ENCODE results near the gene PRXL2A.
"Not testable (repeated sequence)": the region's sequence is repeated elsewhere in the genome, so short reads cannot be mapped to it uniquely, and the experiment has no call there.

The PRXL2A gene

GRCh38 chr10:80411681-80412220, 3.4 kb downstream of the PRXL2A start:
- DNase-seq: no peak

DNA sequence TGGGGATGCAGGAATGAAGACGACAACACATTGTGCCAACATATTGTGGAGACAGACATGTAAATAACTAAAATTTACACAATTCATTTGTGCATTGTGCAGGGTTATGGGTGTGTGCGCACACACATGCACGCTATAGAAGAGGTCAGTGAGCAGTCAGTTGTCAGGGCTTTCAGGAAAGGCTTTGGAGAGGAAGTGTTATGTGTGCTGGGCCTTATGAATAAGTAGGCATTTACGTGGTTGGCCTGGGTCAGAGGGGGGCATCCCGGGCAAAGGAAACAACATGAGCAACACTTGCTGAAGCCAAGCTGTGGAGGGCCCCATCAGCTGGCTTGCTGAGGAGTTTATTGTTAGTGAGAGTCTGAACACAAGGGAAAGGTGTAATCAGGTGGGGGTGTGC, 4.1 kb downstream of the PRXL2A start:
- DNase-seq: no peak

DNA sequence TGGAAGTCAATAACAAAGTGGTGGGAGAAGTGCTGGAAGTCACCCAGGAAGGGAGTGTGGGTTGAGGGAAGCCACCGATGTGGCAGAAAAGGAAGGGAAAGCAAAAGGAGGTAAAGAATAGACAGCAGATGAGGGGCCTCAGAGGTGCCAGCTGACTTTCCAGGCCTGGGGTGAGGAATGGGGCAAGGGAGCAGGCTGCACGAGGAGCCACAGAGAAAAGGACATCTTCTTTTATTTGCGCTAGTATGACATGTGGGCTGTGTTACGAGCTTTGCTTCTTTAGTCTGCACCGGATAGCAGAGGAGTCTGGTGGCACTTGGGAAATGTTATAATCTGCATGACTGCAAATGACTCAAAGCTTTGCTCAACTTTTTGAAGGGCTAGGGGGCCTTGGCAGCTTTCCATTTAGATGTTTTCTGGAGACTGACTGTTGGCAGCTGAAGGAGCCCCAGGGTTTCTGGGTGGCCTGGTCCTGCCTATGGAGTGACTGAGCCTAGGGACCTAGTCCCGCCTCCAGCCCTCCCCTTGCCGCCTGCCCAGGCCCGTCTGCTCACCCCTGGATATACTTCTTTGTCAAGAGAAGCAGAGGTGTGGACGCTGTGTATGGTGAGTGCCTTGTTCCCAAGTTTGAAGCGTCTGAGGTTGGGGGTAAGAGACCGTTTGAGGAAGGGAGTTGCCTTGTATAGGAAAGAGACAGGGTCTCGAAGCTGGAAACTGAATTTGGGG, 5.1 kb downstream of the PRXL2A start:
- DNase-seq: peak; percentile 23

DNA sequence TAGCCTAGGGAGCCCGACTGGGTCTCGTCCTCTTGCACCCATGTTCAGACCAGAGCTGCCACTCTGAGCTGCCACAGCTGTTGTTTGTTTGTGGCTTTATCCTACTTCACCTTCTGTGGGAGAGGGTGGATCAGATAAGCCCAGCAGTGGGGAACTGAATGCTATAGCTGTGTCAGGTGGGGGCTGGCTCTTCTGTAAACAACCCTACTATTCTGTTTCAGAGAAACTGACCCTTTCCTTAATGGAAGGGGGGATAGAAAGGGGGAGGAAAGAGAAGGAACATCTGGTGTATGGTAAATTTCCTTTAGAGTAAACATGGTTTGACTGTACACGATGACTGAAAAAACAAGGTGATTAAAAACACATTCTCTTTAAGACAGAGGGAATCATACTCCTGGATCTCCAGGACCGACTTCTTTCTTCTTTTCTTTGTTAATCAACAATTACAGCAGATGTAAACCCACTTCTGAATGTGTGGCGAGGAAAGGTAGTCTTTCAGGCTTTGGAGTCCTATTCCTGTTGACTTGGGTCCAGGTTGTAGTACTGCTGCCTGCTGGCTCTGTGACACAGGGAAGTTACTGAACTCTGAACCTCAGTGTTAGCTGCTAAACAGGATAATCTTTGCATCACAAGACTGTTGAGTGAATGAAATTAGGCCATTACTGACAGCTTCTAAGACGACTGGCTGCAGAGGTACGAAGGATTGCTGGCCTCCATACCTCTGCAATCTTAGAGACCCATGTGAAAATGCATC, 6.0 kb downstream of the PRXL2A start:
- DNase-seq: no peak

- no peak for DNase-seq
Measured at GRCh38 chr10:80415734-80416478, 7.6 kb downstream of the PRXL2A start.

DNA sequence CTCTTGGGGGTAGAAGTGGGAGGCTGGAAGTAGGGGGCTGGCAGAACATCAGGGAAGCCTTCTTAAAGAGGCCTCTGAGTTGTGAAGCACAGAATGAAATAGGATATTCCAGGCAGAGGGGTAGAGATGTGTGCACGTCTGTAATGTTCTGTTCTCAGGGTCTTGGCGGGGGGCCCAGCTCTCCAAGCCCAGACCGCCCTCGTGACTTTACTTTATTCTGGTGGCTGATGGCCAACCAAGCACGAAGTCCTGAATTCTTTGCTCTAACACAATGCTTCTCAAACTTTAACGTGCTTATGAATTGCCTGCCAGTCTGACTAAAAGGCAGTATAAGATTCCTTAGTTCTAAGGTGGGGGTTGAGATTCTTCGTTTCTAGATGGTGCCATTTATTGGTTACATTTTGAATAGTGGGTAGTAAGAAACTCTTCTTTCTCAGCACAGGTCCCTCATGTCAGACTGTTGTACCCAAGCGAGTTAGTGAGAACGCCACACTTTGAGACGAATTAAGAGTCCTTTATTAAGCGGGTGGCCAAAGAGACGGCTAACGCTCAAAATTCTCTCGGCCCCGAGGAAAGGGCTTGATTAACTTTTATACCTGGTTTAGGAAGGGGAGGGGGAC, 8.2 kb downstream of the PRXL2A start:
- no peak for DNase-seq

GRCh38 chr10:80417256-80417655, 8.9 kb downstream of the PRXL2A start:
- DNase-seq: not testable (repeated sequence)

- DNase-seq: no peak
Measured at GRCh38 chr10:80421050-80421706, 12.8 kb downstream of the PRXL2A start.

- no peak for DNase-seq
Measured at GRCh38 chr10:80421707-80422536, 13.6 kb downstream of the PRXL2A start.

DNA sequence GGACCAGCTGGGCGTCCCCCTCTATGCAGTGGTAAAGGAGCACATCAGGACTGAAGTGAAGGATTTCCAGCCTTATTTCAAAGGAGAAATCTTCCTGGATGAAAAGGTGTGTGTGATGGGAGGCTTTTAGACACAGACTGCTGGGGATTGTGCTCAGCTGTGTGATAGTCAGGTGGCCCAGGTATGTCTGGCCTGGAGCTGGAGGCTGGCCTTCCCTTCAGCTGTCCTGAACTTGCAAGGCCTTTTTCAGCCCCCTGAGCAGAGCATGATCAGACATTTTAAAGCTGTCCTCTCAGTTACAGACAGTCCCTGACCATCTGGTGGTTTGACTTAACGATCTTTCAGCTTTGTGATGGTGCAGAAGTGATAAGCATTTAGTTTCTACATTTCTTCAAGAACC, 17.6 kb downstream of the PRXL2A start:
- no peak for DNase-seq

DNA sequence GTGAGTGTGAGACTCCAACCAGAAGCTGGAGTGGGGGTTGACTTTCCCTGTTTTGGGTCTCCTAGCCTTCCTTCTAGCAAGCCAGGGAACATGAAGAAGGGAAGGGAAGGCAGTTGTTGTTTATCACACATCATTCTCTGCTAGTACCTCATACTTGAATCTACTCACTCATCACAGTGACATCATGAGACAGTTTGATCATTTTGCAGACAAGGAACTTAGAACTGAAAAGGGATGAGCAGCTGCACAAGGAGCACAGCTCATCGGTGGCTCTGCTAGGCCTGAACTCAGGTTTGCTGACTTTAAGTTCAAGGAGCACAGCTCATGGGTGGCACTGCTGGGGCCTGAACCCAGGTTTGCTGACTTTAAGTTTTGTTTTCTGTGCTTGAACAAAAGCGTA, 19.2 kb downstream of the PRXL2A start:
- DNase-seq: no peak

DNA sequence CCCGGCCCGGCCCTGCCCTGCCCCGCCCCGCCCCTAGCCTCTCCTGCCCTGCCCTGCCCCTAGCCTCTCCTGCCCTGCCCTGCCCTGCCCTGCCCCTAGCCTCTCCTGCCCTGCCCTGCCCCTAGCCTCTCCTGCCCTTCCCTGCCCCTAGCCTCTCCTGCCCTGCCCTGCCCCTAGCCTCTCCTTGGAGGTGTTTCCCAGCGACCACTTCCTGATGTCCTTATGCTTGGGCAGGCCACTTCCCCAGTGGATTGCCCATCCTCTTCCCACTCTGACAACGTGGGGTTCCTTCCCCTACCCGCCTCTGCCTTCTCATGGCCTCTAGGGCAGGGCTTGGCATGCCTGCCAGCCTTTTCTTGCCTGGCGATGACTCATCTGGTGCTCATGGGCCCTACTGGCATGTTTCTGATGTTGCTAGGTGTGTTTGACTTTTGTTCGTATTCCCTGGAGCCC, 21.2 kb downstream of the PRXL2A start:
- DNase-seq: no peak

DNA sequence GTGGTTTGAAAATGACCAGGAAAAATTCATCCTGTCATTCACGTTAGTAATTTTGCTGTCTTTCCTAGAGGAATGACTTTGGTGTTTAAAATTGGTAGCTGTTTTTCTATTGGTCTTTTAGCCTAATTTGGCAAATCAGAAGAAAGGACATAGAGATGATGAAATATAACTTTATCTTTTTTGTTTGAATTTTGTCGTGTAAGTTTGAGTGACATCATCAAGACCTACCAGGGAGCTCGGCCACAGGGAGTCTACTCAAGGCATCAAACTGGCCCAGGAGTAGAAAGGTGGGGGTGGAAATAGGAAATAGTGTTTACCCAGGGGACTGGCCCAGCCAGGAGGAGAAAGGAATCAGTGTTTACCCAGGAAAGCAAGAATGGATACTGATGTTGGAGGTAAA, 24.8 kb downstream of the PRXL2A start:
- DNase-seq: no peak

GRCh38 chr10:80436446-80437098, 28.2 kb downstream of the PRXL2A start:
- no peak for DNase-seq

DNA sequence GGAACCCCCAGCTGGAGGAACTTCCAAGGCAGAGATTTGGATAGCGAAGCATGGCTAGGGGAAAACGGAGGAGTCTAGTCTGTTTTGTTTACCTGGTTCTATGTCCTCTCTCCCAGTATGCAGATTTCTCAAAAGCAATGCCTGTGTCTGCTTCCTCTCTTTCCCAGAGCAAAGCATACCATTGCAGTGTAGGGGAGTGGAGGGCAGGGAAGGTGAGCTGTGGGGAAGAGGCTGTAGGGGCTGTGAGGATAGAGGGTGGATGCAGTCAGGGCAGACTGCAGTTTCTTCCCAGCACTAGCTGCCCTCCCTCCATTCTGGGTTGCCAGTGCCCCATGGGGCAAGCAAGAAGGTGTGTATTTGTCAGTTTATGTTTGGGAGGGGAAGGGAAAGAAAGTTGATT, 28.9 kb downstream of the PRXL2A start:
- no peak for DNase-seq

GRCh38 chr10:80441831-80442230, 33.5 kb downstream of the PRXL2A start:
- DNase-seq: no peak

- DNase-seq: no peak
Measured at GRCh38 chr10:80442879-80443278, 34.5 kb downstream of the PRXL2A start.

DNA sequence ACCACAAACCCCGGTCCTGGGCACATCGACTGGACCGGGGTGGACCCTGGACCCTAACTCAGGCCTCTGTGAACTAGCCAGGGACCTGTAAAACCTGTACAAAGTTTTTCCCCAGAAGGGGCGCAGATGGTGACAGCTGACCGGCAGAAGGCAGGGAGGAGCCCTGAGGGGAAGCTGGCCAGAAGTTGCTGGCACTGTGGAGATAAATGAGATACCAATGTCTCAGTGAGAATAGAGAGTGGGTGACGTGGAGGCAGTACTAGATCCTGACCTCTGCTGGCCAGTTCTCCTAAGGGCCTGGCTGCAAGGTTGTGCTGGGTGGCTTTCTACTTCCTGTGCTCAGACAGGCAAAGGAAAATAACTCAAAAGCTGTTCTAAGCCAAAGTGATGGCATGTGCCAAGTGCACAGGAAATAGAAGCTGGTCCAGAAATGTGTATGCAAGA, 35.2 kb downstream of the PRXL2A start:
- no peak for DNase-seq

DNA sequence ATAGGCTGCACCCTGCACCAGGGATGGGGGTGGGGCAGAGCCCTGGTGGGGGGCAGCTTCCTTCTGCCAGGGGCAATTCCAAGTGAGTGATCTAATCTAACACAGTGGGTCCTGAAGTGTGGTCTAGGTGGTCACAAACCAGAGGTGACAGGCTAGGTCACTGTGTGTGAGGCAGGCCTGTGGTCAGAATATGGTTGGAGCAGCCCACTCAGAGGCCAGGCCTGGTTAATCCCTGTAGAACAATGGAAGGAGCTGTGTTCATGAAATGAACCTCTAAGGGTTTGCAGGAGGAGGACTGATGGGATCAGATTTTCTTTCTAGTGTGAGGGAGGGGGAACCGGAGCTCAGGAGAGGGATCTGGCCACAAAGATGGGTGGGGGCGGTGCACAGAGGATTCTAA, 35.8 kb downstream of the PRXL2A start:
- no peak for DNase-seq

GRCh38 chr10:80444646-80445319, 36.4 kb downstream of the PRXL2A start:
- DNase-seq: no peak
